ENCODE results near the gene CARF.

CARF gene

DNA sequence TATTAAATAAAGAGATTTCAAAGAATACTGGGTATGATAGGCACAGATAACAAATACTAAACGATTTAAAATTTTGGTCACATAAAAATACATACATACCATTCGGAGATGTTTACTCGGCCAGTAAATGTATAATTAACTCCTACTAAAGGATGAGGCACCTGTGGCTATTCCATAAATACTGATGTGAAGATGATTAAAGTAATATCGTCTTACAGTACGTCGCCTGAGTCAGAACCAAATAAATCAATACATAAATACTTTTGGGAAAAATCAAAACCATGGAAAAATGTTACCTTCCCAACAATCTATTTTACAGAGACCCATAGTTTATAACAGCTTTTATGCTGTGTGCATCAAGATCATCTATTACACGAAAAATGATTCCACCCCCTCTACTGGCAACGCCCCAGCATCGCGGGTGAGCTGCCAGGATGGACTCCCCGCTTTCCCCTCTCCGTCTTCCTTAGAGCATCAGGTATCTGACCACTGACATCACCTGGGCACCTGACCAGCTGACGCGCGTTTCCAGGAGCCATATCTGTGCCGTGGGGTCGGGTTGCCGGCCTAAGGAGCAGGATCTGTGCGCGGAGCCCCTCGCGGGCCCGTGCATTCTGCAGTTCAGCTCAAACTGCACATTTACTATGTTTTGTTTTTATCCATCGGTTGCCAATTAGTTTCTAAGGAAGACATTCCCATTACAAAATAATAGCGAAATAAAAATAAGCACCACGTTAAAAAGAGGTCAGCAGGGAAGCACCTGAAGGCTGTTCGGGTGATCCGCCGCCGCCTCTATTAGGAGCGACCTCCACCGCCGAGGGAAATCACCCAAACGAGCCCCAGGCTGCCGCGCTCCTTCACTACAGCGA lies 41.4 kb upstream of the CARF start (continued):
- TF ChIP-seq ZSCAN30 (tag by site-specific recombination; IDR thresholded peaks at IDR 0.05) (no peak), ZNF792 (tag by site-specific recombination; IDR thresholded peaks at IDR 0.05) (no peak), ZNF302 (tag by site-specific recombination; IDR thresholded peaks at IDR 0.05; ENCODE audit: low read depth) (no peak), ZNF48 (tag by site-specific recombination; IDR thresholded peaks at IDR 0.05) (no peak), ZNF221 (tag by site-specific recombination; IDR thresholded peaks at IDR 0.05; ENCODE audit: borderline replicate concordance) (no peak), ZNF174 (tag by site-specific recombination; IDR thresholded peaks at IDR 0.05) (no peak), GLIS1 (tag by site-specific recombination; IDR thresholded peaks at IDR 0.05) (peak; percentile 40; the same call in 1 of the 2 replicates), KLF16 (tag by site-specific recombination; IDR thresholded peaks at IDR 0.05) (no peak), ZNF394 (tag by site-specific recombination; IDR thresholded peaks at IDR 0.05; ENCODE audit: borderline replicate concordance) (peak; percentile 50; the same call in 1 of the 2 replicates), ZNF311 (tag by site-specific recombination; IDR thresholded peaks at IDR 0.05; ENCODE audit: borderline replicate concordance) (no peak), ZNF155 (tag by site-specific recombination; IDR thresholded peaks at IDR 0.05) (no peak), ZNF777 (tag by site-specific recombination; IDR thresholded peaks at IDR 0.05; ENCODE audit: borderline replicate concordance) (no peak), YY1 (tag by site-specific recombination; IDR thresholded peaks at IDR 0.05) (no peak), ZNF514 (tag by site-specific recombination; IDR thresholded peaks at IDR 0.05) (no peak), ZNF202 (tag by site-specific recombination; IDR thresholded peaks at IDR 0.05; ENCODE audit: borderline replicate concordance) (no peak), MEIS1 (CRISPR knock-in tag; IDR thresholded peaks at IDR 0.05; ENCODE audit: borderline replicate concordance) (no peak), HOXD13 (CRISPR knock-in tag; IDR thresholded peaks at IDR 0.05; ENCODE audit: borderline replicate concordance) (no peak), ZNF121 (tag by site-specific recombination; IDR thresholded peaks at IDR 0.05) (no peak), ZNF140 (tag by site-specific recombination; IDR thresholded peaks at IDR 0.05) (no peak), ZNF266 (tag by site-specific recombination; IDR thresholded peaks at IDR 0.05; ENCODE audit: low read depth) (no peak), ZNF707 (tag by site-specific recombination; IDR thresholded peaks at IDR 0.05) (no peak), ZNF175 (tag by site-specific recombination; IDR thresholded peaks at IDR 0.05) (no peak), ZBTB20 (tag by site-specific recombination; IDR thresholded peaks at IDR 0.05) (no peak), ZNF621 (tag by site-specific recombination; IDR thresholded peaks at IDR 0.05) (no peak), MYNN (tag by site-specific recombination; IDR thresholded peaks at IDR 0.05; ENCODE audit: borderline replicate concordance) (no peak), ZBTB8A (tag by site-specific recombination; IDR thresholded peaks at IDR 0.05) (no peak), GLIS2 (tag by site-specific recombination; IDR thresholded peaks at IDR 0.05) (no peak), GFI1B (tag by site-specific recombination; IDR thresholded peaks at IDR 0.05) (no peak), ZNF239 (tag by site-specific recombination; IDR thresholded peaks at IDR 0.05) (no peak)
- TF ChIP-seq, protein P1, sequence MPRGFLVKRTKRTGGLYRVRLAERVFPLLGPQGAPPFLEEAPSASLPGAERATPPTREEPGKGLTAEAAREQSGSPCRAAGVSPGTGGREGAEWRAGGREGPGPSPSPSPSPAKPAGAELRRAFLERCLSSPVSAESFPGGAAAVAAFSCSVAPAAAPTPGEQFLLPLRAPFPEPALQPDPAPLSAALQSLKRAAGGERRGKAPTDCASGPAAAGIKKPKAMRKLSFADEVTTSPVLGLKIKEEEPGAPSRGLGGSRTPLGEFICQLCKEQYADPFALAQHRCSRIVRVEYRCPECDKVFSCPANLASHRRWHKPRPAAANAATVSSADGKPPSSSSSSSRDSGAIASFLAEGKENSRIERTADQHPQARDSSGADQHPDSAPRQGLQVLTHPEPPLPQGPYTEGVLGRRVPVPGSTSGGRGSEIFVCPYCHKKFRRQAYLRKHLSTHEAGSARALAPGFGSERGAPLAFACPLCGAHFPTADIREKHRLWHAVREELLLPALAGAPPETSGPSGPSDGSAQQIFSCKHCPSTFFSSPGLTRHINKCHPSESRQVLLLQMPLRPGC (tag by site-specific recombination; IDR thresholded peaks at IDR 0.05) = no peak
- TF ChIP-seq, protein P2, sequence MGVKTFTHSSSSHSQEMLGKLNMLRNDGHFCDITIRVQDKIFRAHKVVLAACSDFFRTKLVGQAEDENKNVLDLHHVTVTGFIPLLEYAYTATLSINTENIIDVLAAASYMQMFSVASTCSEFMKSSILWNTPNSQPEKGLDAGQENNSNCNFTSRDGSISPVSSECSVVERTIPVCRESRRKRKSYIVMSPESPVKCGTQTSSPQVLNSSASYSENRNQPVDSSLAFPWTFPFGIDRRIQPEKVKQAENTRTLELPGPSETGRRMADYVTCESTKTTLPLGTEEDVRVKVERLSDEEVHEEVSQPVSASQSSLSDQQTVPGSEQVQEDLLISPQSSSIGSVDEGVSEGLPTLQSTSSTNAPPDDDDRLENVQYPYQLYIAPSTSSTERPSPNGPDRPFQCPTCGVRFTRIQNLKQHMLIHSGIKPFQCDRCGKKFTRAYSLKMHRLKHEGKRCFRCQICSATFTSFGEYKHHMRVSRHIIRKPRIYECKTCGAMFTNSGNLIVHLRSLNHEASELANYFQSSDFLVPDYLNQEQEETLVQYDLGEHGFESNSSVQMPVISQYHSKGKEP (tag by site-specific recombination; IDR thresholded peaks at IDR 0.05) = no peak
- TF ChIP-seq, protein P3, sequence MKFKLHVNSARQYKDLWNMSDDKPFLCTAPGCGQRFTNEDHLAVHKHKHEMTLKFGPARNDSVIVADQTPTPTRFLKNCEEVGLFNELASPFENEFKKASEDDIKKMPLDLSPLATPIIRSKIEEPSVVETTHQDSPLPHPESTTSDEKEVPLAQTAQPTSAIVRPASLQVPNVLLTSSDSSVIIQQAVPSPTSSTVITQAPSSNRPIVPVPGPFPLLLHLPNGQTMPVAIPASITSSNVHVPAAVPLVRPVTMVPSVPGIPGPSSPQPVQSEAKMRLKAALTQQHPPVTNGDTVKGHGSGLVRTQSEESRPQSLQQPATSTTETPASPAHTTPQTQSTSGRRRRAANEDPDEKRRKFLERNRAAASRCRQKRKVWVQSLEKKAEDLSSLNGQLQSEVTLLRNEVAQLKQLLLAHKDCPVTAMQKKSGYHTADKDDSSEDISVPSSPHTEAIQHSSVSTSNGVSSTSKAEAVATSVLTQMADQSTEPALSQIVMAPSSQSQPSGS (tag by site-specific recombination; IDR thresholded peaks at IDR 0.05; ENCODE audit: low read depth) = 0 out of 2 replicates have a peak, but pooled peaks have one; percentile 33
- TF ChIP-seq, protein P4, sequence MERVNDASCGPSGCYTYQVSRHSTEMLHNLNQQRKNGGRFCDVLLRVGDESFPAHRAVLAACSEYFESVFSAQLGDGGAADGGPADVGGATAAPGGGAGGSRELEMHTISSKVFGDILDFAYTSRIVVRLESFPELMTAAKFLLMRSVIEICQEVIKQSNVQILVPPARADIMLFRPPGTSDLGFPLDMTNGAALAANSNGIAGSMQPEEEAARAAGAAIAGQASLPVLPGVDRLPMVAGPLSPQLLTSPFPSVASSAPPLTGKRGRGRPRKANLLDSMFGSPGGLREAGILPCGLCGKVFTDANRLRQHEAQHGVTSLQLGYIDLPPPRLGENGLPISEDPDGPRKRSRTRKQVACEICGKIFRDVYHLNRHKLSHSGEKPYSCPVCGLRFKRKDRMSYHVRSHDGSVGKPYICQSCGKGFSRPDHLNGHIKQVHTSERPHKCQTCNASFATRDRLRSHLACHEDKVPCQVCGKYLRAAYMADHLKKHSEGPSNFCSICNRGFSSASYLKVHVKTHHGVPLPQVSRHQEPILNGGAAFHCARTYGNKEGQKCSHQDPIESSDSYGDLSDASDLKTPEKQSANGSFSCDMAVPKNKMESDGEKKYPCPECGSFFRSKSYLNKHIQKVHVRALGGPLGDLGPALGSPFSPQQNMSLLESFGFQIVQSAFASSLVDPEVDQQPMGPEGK (tag by site-specific recombination; IDR thresholded peaks at IDR 0.05) = no peak

Measured in HEK293 (cell line).